Gastroesophageal sphincter (tissue), 4 donors: ENCODE data around the gene PEG3. TPM values are rescaled to one million over a fixed set of nuclear protein-coding genes. Genes with fewer than 3 reads are reported as not detected.

Experiments used
- ATAC-seq: fragments of 150-250 bp; one replicate; pipeline ENCODE4 v1.9.1; 2016; ENCODE audit warnings: mild to moderate bottlenecking, moderate library complexity
- H3K27ac ChIP-seq, 4 donors: fragments of 200-600 bp; sonication (generic) in 3 of 4; 1 replicate in 3 of 4; 2 replicates in 1 of 4; pipeline ENCODE4 v1.5.1; 2016 to 2019
- H3K27me3 ChIP-seq: fragments of 200-600 bp; sonication (generic); one replicate; pipeline ENCODE4 v1.5.1; 2019
- H3K36me3 ChIP-seq, 2 donors: fragments of 200-600 bp; sonication (generic); one replicate each; pipeline ENCODE4 v1.5.1; 2019; ENCODE audit warnings: control low read depth in 1 of 2
- H3K4me1 ChIP-seq, 3 donors: fragments of 200-600 bp; sonication (generic); 1 replicate in 2 of 3; 2 replicates in 1 of 3; pipeline ENCODE4 v1.5.1; 2016 to 2019; ENCODE audit warnings: control low read depth in 2 of 3
- H3K4me3 ChIP-seq, 2 donors: fragments of 200-600 bp; sonication (generic); one replicate each; pipeline ENCODE4 v1.5.1; 2019; ENCODE audit warnings: mild to moderate bottlenecking in 1 of 2, moderate library complexity in 1 of 2
- H3K9me3 ChIP-seq, 3 donors: fragments of 200-600 bp; sonication (generic); one replicate each; pipeline ENCODE4 v1.5.1; 2017 to 2019; ENCODE audit warnings: control low read depth in 2 of 3
- CTCF ChIP-seq, 4 experiments: fragments of 200-600 bp in 2 of 4; fragments of 450-650 bp in 2 of 4; sonication (generic) in 1 of 4; IDR thresholded peaks; one replicate each; pipeline ENCODE4 v1.5.1; 2017 to 2019; ENCODE audit warnings: antibody characterized with exemption in 4 of 4, mild to moderate bottlenecking in 2 of 4, moderate library complexity in 2 of 4
- EP300 ChIP-seq: sonication (generic); formaldehyde crosslinking; IDR thresholded peaks from one replicate; pipeline ENCODE4 v1.6.1; 2017; ENCODE audit warnings: antibody characterized with exemption, mild to moderate bottlenecking
- POLR2A ChIP-seq, 2 donors: fragments of 450-650 bp; IDR thresholded peaks; one replicate each; pipeline ENCODE4 v1.6.1; 2017; ENCODE audit warnings: antibody characterized with exemption in 2 of 2, mild to moderate bottlenecking in 2 of 2, moderate library complexity in 1 of 2
- POLR2AphosphoS5 ChIP-seq: sonication (generic); formaldehyde crosslinking; IDR thresholded peaks from one replicate; pipeline ENCODE4 v1.6.1; 2017; ENCODE audit warnings: antibody characterized with exemption
- WGBS, 2 donors: methylation state at CpG; one replicate each; pipeline ENCODE4 v1.1.5; 2018; ENCODE audit warnings: low coverage in 1 of 2; 5-methylcytosine and 5-hydroxymethylcytosine counted together
- small RNA-seq, 4 donors: library from RNA; depleted of rRNA; stranded (forward); fragments of <200 nt; gene quantifications; one replicate each; pipeline ENCODE3, GENCODE V24; 2016
- total RNA-seq, 4 donors: library from RNA; depleted of rRNA; stranded (reverse); fragments of >200 nt; gene quantifications; one replicate each; pipeline ENCODE4 v1.1.0, GENCODE V29; 2016

The PEG3 gene
- total RNA-seq, 4 donors from 2014 or later = 9.6 to 16.2 (median 13.5) TPM

GRCh38 chr19:56808717-56809392, 31.7 kb downstream of the PEG3 start:
- Histone ChIP-seq H3K4me3 (no peak overlapping the region), H3K4me1 (no peaks in the 10 kb centered on the region), H3K27ac (no peak overlapping the region), H3K9me3 (peaks cover 0 to 23% (median 0%) of the 10 kb centered on the region in 3 donors), H3K27me3 (no peaks in the 10 kb centered on the region), H3K36me3 (no peaks in the 10 kb centered on the region)
- TF ChIP-seq EP300 (no peak), POLR2AphosphoS5 (no peak), CTCF (IDR thresholded peaks at IDR 0.05) (no peak), POLR2A (IDR thresholded peaks at IDR 0.05) (no peak)
- WGBS, 2 donors = 80 to 100% methylated on average over 1 to 3 of the region's 3 CpGs
- no peak for ATAC-seq

- TF ChIP-seq POLR2AphosphoS5 = no peak
- no peak for TF ChIP-seq EP300
- Histone ChIP-seq H3K27me3 (no peaks in the 10 kb centered on the region), H3K4me3 (no peak overlapping the region), H3K9me3 (peaks cover 0 to 36% (median 0%) of the 10 kb centered on the region in 3 donors), H3K36me3 (no peaks in the 10 kb centered on the region), H3K27ac (no peak overlapping the region), H3K4me1 (no peaks in the 10 kb centered on the region)
- ATAC-seq = no peak
Observed at GRCh38 chr19:56806639-56807038, 33.9 kb downstream of the PEG3 start.

Small RNAs within 50 kb of the gene (small RNA-seq; reads per million reads assigned to genes)
- 0 reads per million in 4 donors for gene AC006115.2

Other genes starting within 250 kb of the PEG3 start
- gene ZNF71, start 245.4 kb downstream of the PEG3 start, total RNA-seq = 10 to 100 TPM; 11.3 to 29.9 (median 17.8) TPM
- 1 to 10 TPM in 2 of 4 donors, not detected in 2; 1.1 to 1.4 TPM for gene SMIM17, start 197.6 kb downstream of the PEG3 start, total RNA-seq
- gene ZNF835, start 169.0 kb downstream of the PEG3 start, total RNA-seq = 10 to 100 TPM in 1 of 4 donors, 1 to 10 TPM in 3; 4.8 to 11.4 (median 6.1) TPM
- 1 to 10 TPM in 1 of 4 donors, under 1 TPM in 3; 0.31 to 1.0 (median 0.39) TPM for gene ZIM2, start within 50 bp of the PEG3 start, total RNA-seq